ENCODE results near the gene JADE2. TPM values are rescaled to one million over a fixed set of nuclear protein-coding genes. Genes with fewer than 3 reads are reported as not detected.

Gene JADE2
- total and polyA plus RNA-seq, 2 of the 8 experiments (the other 6 are each of a cell fraction or from before 2014, with no cell fraction given): 19.2 to 55.8 TPM

DNA sequence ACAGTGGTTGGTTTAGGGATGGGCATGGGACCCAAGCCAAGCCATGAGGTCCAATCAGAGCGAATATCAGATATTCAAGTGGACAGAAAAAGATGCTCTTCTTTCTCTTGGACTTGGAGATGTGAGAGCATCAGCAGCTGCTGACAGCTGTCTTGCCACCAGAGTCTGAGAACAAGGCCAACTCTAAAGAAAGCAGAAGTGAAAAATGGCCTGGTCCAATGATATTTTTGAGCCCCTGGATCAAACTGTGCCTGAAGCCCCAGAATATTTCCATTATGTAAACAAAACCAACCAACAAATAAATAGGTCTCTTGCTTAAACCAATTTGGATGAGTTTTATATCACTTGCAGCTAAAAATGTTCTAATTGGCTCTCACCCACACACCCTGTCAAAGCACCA, 30.7 kb upstream of the JADE2 start:
- H2AK5ac ChIP-seq (ENCODE audit: low read depth, low read length): no peak overlapping the region
- H2BK12ac ChIP-seq (ENCODE audit: low read depth, low read length): no peak overlapping the region
- no peak overlapping the region for H4K91ac ChIP-seq (replicated peaks; ENCODE audit: insufficient read length, low read length)
- FAIRE-seq (no peak), DNase-seq (ENCODE audit: low read depth in 1 of 2, low spot score in 2 of 2) (no peak)
- no peak overlapping the region for H3K56ac ChIP-seq (replicated peaks; ENCODE audit: insufficient read length, low read depth, low read length)
- H2BK5ac ChIP-seq (ENCODE audit: low read depth, low read length): no peak overlapping the region
- no peak overlapping the region for H2BK20ac ChIP-seq (ENCODE audit: low read length)
- no peak overlapping the region for H2BK15ac ChIP-seq (ENCODE audit: low read length)
- H4K20me1 ChIP-seq (replicated peaks in 1 of 2; ENCODE audit: control insufficient read depth in 1 of 2, insufficient read depth in 2 of 2, low read length in 2 of 2): no peaks in the 10 kb centered on the region
- H3K27ac ChIP-seq (ENCODE audit: low read depth, low read length): no peak overlapping the region
- CTCF ChIA-PET (ENCODE audit: partially characterized antibody): interaction anchor here (1.2 to 3.7 kb wide), 5 partner anchors 11 to 92 kb away, joined by 3 to 14 read pairs (median 8); no protein-coding TSS in a partner anchor
- H3K14ac ChIP-seq (ENCODE audit: insufficient read length): no peak overlapping the region
- no peak overlapping the region for H2BK120ac ChIP-seq (replicated peaks; ENCODE audit: low read depth, low read length)
- no peaks in the 10 kb centered on the region; the same call in 1 of the 2 replicates for H3K23me2 ChIP-seq (ENCODE audit: low read depth, low read length)
- no peak overlapping the region for H3K4me2 ChIP-seq (ENCODE audit: insufficient read depth in 1 of 2, low read depth in 2 of 2, low read length in 2 of 2)
- H3K18ac ChIP-seq (ENCODE audit: extremely low read depth, low read length): no peak overlapping the region
- no peak overlapping the region for H4K5ac ChIP-seq (ENCODE audit: insufficient read length, low read depth, low read length)
- POLR2A ChIA-PET (ENCODE audit: partially characterized antibody): interaction anchor here (1.1 to 1.7 kb wide), 3 partner anchors 9 to 17 kb away, joined by 3 to 8 read pairs (median 3); no protein-coding TSS in a partner anchor
- no peak overlapping the region for H3K4ac ChIP-seq (replicated peaks; ENCODE audit: insufficient read length, low read depth, low read length)
- no peak overlapping the region for H3K9ac ChIP-seq (replicated peaks in 1 of 4; ENCODE audit: extremely low read depth in 1 of 4, low read depth in 3 of 4, low read length in 3 of 4)
- H3K9me3 ChIP-seq (ENCODE audit: insufficient read depth in 2 of 2, low read depth in 1 of 2, low read length in 1 of 2): no peaks in the 10 kb centered on the region
- H3K79me1 ChIP-seq (ENCODE audit: low read depth, low read length): no peaks in the 10 kb centered on the region
- no peak overlapping the region for H4K8ac ChIP-seq (ENCODE audit: extremely low read depth, insufficient read depth, low read length)
- no peaks in the 10 kb centered on the region for H3K36me3 ChIP-seq (ENCODE audit: control insufficient read depth in 2 of 4, insufficient read depth in 4 of 4, low read length in 3 of 4)
- no peak overlapping the region for H2AFZ ChIP-seq (ENCODE audit: low read length)
- 94% methylated on average over 1 of the region's 1 CpG; no CpG with 5 or more reads in 1 of the 2 experiments for WGBS, 2 experiments (ENCODE audit: extremely low coverage in 1 of 2, insufficient coverage in 1 of 2, insufficient read length in 1 of 2, insufficient replicate concordance in 2 of 2, low coverage in 1 of 2, low lambda C conversion rate in 2 of 2, missing lambda C conversion rate in 1 of 2)
- H3K79me2 ChIP-seq (ENCODE audit: control insufficient read depth in 1 of 2, insufficient read depth in 2 of 2, low read length in 2 of 2): no peaks in the 10 kb centered on the region
- no peaks in the 10 kb centered on the region for H3K4me1 ChIP-seq (replicated peaks in 1 of 4; ENCODE audit: control insufficient read depth in 3 of 4, insufficient read depth in 4 of 4, low read length in 3 of 4)
- H3K23ac ChIP-seq (ENCODE audit: insufficient read length): no peak overlapping the region
- no peak overlapping the region for H3K4me3 ChIP-seq (ENCODE audit: extremely low read depth in 1 of 4, insufficient read depth in 2 of 4, low read depth in 3 of 4, low read length in 4 of 4)
- TF ChIP-seq GTF2F1 (IDR thresholded peaks at IDR 0.05; ENCODE audit: borderline replicate concordance, low read depth, low read length) (no peak), RNF2 (IDR thresholded peaks at IDR 0.05; ENCODE audit: borderline replicate concordance, low read depth, low read length, missing control alignments, poor library complexity, severe bottlenecking) (no peak), RAD21 (IDR thresholded peaks at IDR 0.05 in 1 of 2, conservative IDR thresholded peaks at IDR 0.05 in 1 of 2; ENCODE audit: low read depth in 2 of 2, low read length in 2 of 2) (no peak), CHD2 (IDR thresholded peaks at IDR 0.05; ENCODE audit: low read length) (no peak), E2F6 (IDR thresholded peaks at IDR 0.05) (no peak), SIX5 (IDR thresholded peaks at IDR 0.05; ENCODE audit: low read depth, low read length) (no peak), RFX5 (IDR thresholded peaks at IDR 0.05; ENCODE audit: borderline replicate concordance, low read depth, low read length) (no peak), EP300 (IDR thresholded peaks at IDR 0.05; ENCODE audit: borderline replicate concordance in 1 of 2, low read depth in 2 of 2, low read length in 2 of 2) (no peak), EGR1 (IDR thresholded peaks at IDR 0.05; ENCODE audit: borderline replicate concordance, low read depth, low read length) (no peak), TAF1 (IDR thresholded peaks at IDR 0.05; ENCODE audit: low read depth, low read length) (no peak), BCL11A (IDR thresholded peaks at IDR 0.05; ENCODE audit: low read depth in 2 of 2, low read length in 2 of 2) (no peak)
- no peaks in the 10 kb centered on the region for H3K27me3 ChIP-seq (replicated peaks in 1 of 4; ENCODE audit: control insufficient read depth in 3 of 4, extremely low read depth in 1 of 4, insufficient read depth in 3 of 4, low read length in 3 of 4)

All from H1 (cell line).